ENCODE measurements around the gene PDE7B. TPM values are rescaled to one million over a fixed set of nuclear protein-coding genes. Genes with fewer than 3 reads are reported as not detected.

The PDE7B gene
- total and polyA plus RNA-seq, 7 donors = 1.9 to 4.6 (median 2.7) TPM

- no peaks in the 10 kb centered on the region for H3K9me3 ChIP-seq
- H3K4me1 ChIP-seq = peaks cover 3% of the 10 kb centered on the region
- intact Hi-C loops (cut with DNase I) = loop anchor here (1.0 to 10.0 kb wide), 3 partner anchors 41 to 186 kb away; no protein-coding TSS in a partner anchor
- peak overlapping the region; percentile 59 for H3K4me3 ChIP-seq
- no peaks in the 10 kb centered on the region for H3K36me3 ChIP-seq (ENCODE audit: insufficient read depth in 1 of 2, low read depth in 1 of 2)
- no peak for TF ChIP-seq CTCF (IDR thresholded peaks at IDR 0.05)
- WGBS, 3 donors = 51 to 60% (median 51%) methylated on average over 4 of the region's 4 CpGs
- DNase-seq (no peak), ATAC-seq (no peak)
- H3K27me3 ChIP-seq (ENCODE audit: insufficient read depth in 3 of 3, low read length in 2 of 3) = no peaks in the 10 kb centered on the region
- no peak overlapping the region for H3K27ac ChIP-seq
Observed at GRCh38 chr6:136039185-136039584, 187.7 kb downstream of the PDE7B start.

GRCh38 chr6:136050475-136050874, 199.0 kb downstream of the PDE7B start:
- Histone ChIP-seq H3K36me3 (ENCODE audit: insufficient read depth in 1 of 2, low read depth in 1 of 2) (no peaks in the 10 kb centered on the region), H3K27ac (peak overlapping the region; percentile 25), H3K9me3 (no peaks in the 10 kb centered on the region), H3K4me1 (no peaks in the 10 kb centered on the region), H3K27me3 (ENCODE audit: insufficient read depth in 3 of 3, low read length in 2 of 3) (no peaks in the 10 kb centered on the region), H3K4me3 (no peak overlapping the region)
- intact Hi-C loops (cut with DNase I) = no loop called here
- ATAC-seq = no peak
- TF ChIP-seq CTCF (IDR thresholded peaks at IDR 0.05) = no peak
- WGBS, 3 donors = 41 to 63% (median 43%) methylated on average over 1 of the region's 1 CpG
- no peak for DNase-seq

- Histone ChIP-seq H3K4me1 (no peaks in the 10 kb centered on the region), H3K36me3 (ENCODE audit: insufficient read depth in 1 of 2, low read depth in 1 of 2) (no peaks in the 10 kb centered on the region), H3K9me3 (no peaks in the 10 kb centered on the region), H3K4me3 (no peak overlapping the region), H3K27ac (no peak overlapping the region), H3K27me3 (ENCODE audit: insufficient read depth in 3 of 3, low read length in 2 of 3) (no peaks in the 10 kb centered on the region)
- intact Hi-C loops (cut with DNase I) = no loop called here
- no peak for ATAC-seq
- 66 to 67% (median 66%) methylated on average over 12 of the region's 12 CpGs for WGBS, 3 donors
- TF ChIP-seq CTCF (IDR thresholded peaks at IDR 0.05) = no peak
- no peak for DNase-seq
Observed at GRCh38 chr6:136051140-136051775, 199.8 kb downstream of the PDE7B start.

- Histone ChIP-seq H3K9me3 (no peaks in the 10 kb centered on the region), H3K27ac (no peak overlapping the region), H3K4me1 (no peaks in the 10 kb centered on the region), H3K4me3 (no peak overlapping the region), H3K36me3 (ENCODE audit: insufficient read depth in 1 of 2, low read depth in 1 of 2) (no peaks in the 10 kb centered on the region), H3K27me3 (ENCODE audit: insufficient read depth in 3 of 3, low read length in 2 of 3) (no peaks in the 10 kb centered on the region)
- ATAC-seq (no peak), DNase-seq (no peak)
- WGBS, 3 donors = 84 to 91% (median 90%) methylated on average over 2 of the region's 2 CpGs
- no peak for TF ChIP-seq CTCF (IDR thresholded peaks at IDR 0.05)
- intact Hi-C loops (cut with DNase I) = no loop called here
Observed at GRCh38 chr6:136052031-136052430, 200.5 kb downstream of the PDE7B start.

- no peak for TF ChIP-seq CTCF (IDR thresholded peaks at IDR 0.05)
- Histone ChIP-seq H3K4me3 (no peak overlapping the region), H3K4me1 (peaks cover 21% of the 10 kb centered on the region), H3K27ac (no peak overlapping the region), H3K36me3 (ENCODE audit: insufficient read depth in 1 of 2, low read depth in 1 of 2) (no peaks in the 10 kb centered on the region), H3K9me3 (no peaks in the 10 kb centered on the region), H3K27me3 (ENCODE audit: insufficient read depth in 3 of 3, low read length in 2 of 3) (no peaks in the 10 kb centered on the region)
- DNase-seq (no peak), ATAC-seq (peak in 1 of 4 donors; percentile 49)
- intact Hi-C loops (cut with DNase I) = no loop called here
- whole genome bisulfite sequencing, 3 donors = 35 to 39% (median 36%) methylated on average over 1 of the region's 1 CpG
Observed at GRCh38 chr6:136058852-136059251, 207.4 kb downstream of the PDE7B start.

Data from psoas muscle (tissue), 8 donors.